Measurements from ENCODE around the gene ZNF624. TPM values are rescaled to one million over a fixed set of nuclear protein-coding genes. Genes with fewer than 3 reads are reported as not detected.
A peak's percentile ranks its signal among the peaks of the same experiment; 100 is the strongest.
"Not testable (repeated sequence)": the region's sequence is repeated elsewhere in the genome, so short reads cannot be mapped to it uniquely, and the experiment has no call there.

The ZNF624 gene
- 3.5 and 5.4 TPM in 2 replicates for total RNA-seq

DNA sequence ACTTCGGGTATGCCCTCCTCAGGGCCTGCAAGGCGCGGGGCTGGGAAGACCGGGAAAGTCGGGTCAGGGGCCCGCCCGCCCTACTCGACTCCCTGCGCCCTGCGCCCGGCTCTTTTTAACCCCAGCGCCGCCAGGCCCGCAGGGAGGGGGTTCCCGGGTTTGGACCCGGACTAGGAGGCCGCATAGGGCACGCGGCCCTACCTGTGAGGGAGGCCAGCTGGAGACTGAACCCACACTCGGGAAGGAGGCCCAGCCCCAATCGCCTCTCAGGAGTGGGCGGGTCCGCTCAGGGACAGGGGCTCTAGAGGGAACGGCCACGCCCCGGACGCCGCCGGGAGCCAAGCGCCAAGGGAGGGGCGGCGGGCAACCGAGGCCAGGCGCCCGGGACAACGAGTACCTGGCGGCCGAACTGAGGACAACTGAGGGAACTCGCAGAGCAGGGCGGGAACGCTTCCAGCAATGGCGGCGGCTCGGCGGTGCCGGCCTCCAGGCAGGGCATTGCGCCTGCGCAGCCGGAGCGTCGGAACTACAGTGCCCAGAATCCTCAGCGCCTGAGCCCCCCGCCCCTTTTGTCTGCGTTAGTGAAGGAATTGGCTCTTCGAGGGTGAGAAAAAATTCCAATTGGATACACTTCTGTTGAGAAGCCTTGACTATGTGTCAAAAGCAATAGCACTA lies at the start of gene ZNF624:
TSS of gene ZNF624 (minus strand) at position 484 of the 675 bp plus-strand sequence.
- DNase-seq (ENCODE audit: low read depth in 2 of 2): peak; percentile 94

DNA sequence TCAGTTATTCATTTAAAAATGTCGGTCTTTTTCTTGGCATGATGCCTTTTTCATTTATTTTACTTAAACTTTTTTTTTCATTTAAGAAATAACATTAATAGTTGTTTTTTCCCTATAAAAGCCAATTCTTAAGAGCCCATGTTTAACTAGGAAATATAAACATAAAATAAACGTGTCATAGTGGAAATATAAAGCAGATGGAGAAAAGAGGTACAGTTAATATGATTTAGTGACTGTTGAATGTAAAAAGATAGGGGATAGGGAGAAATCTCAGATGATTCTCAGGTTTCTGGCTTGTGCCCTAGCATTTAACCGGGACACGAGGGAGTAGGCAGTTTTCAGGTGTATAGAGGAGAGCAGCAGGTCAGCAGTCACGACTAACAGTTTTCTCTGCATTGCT lies 44.0 kb upstream of the ZNF624 start:
- not testable (repeated sequence) for DNase-seq (ENCODE audit: low read depth in 2 of 2)

DNA sequence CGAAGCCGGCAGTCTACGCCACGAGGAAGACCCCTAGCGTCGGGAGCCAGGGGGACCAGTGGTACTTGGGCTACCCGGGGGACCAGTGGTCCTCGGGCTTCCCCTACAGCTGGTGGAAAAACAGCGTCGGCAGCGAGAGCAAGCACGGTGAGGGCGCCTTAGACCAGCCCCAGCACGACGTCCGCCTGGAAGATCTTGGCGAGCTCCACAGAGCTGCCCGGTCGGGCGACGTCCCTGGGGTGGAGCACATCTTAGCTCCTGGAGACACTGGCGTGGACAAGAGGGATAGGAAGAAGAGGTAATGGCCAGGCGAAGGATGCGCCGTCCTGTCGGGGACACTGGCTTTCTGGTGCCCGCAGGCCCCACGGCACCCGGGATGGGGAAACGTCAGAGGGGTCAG lies 36.8 kb upstream of the ZNF624 start:
- not testable (repeated sequence) for DNase-seq (ENCODE audit: low read depth in 2 of 2)

DNA sequence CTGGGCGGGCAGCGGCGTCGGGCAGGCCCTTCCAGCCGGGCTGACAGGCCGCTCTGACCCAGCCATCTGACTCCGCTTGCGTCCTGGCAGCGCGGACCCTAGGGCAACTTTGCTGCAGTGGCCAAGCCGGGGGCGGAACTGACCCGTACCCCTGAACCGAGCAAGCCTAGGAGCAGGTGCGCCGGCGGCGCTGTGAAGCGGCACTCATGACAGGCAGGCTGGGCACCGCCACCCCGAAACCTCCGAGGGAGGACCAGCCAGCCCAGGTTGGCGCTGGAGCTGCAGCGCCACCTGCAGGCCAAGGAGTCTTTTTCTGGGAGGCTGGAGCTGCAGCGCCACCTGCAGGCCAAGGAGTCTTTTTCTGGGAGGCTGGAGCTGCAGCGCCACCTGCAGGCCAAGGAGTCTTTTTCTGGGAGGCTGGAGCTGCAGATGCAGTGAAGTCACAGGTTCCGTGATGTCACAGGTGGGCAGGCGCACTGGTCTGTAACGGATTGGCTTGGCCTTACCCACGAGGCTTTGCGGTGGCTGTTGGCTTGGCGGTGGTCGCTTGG lies 36.2 kb upstream of the ZNF624 start, which contains the start of gene CCDC144A:
TSS of gene CCDC144A (plus strand) at position 511 of the 551 bp plus-strand sequence. CDS start 160 bp downstream, outside the sequence.
- DNase-seq (ENCODE audit: low read depth in 2 of 2): peak; percentile 12 to 24

DNA sequence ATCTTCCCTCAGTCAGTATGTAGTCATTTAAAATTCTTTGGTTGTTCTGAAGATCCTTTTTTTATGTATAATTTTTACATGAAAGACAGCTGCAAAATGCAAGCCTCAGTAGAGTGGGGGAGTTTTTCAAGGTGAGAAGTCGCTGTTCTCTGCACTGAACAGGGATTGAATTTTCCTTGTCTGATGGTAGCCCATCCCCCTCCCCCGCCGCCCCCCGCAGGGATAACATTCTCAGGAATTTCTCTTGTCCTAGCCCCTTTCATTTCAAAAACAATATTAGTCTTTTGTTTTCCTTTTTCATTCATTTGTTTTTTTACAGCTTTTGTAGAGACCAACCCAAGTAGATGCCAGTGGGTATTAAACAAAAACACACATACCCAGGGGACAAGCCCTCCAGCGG lies 33.5 kb upstream of the ZNF624 start:
- not testable (repeated sequence) for DNase-seq (ENCODE audit: low read depth in 2 of 2)

DNA sequence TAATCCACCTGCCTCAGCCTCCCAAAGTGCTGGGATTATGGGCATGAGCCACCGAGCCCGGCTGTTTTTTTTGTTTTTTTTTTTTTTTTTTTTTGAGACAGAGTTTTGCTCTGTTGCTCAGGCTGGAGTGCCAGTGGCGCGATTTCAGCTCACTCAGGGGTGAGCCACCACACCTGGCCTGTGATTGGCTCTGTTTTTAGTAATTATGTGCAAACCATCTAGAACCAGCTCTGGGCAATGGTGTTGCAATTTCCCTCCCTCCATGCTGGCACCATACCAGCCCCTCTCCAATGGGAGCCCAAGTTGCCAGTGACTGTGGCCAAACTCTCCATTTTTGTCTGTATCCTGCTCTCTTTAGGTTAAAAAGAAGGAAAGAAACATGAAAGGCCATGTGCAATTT lies 32.4 kb upstream of the ZNF624 start:
- not testable (repeated sequence) for DNase-seq (ENCODE audit: low read depth in 2 of 2)

DNA sequence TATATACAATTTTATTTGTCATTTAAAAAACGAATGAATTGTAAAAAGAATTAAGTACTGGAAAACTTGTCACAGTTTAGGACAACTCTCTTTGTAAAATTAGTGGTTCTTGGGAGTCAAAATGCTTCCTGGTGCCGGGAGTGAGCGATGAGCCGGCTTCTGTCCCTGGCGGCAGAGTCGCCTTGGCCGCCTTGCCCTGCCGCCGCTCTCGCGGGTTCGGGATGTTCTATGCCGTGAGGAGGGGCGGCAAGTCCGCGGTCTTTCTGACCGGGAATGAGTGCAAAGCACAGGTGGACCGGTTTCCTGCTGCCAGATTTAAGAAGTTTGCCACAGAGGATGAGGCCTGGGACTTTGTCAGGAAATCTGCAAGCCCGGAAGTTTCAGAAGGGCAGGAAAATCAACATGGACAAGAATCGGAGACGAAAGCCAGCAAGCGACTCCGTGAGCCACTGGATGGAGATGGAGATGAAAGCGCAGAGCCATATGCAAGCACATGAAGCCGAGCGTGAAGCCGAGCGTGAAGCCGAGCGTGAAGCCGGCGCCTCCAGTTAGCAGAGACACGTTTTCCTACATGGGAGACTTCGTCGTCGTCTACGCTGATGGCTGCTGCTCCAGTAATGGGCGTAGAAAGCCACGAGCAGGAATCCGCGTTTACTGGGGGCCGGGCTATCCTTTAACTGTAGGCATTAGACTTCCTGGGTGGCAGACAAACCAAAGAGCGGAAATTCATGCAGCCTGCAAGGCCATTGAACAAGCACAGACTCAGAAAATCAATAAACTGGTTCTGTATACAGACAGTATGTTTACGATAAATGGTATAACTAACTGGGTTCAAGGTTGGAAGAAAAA lies 29.9 kb upstream of the ZNF624 start:
- not testable (repeated sequence) for DNase-seq (ENCODE audit: low read depth in 2 of 2)

DNA sequence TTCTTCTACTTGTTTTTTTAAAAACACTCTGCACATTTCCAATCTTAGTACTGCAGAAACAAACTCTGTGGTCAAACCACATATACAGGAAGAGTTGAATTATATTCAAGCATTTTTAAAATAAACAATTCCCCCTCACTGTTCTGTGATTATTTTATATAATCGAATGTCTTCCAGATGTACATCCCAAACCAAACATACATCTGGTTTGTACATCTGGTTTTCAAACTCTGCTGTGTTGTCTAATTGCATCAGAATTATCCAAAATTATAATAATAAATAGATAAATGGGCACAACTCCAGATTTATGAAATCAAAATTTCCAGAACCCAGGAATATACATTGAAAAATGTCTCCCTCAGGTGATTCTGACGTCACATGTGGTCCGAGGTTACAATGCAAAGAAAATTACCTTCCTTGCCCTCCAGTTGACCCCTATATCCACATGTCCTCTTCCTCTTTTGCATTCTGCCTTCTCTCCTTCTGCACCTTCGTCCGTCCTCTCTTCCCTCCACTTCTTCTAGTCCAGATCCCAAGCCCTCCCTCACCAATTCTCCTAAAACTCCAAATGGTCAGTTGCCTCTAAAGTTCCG lies 23.1 kb upstream of the ZNF624 start:
- DNase-seq (ENCODE audit: low read depth in 2 of 2): no peak

DNA sequence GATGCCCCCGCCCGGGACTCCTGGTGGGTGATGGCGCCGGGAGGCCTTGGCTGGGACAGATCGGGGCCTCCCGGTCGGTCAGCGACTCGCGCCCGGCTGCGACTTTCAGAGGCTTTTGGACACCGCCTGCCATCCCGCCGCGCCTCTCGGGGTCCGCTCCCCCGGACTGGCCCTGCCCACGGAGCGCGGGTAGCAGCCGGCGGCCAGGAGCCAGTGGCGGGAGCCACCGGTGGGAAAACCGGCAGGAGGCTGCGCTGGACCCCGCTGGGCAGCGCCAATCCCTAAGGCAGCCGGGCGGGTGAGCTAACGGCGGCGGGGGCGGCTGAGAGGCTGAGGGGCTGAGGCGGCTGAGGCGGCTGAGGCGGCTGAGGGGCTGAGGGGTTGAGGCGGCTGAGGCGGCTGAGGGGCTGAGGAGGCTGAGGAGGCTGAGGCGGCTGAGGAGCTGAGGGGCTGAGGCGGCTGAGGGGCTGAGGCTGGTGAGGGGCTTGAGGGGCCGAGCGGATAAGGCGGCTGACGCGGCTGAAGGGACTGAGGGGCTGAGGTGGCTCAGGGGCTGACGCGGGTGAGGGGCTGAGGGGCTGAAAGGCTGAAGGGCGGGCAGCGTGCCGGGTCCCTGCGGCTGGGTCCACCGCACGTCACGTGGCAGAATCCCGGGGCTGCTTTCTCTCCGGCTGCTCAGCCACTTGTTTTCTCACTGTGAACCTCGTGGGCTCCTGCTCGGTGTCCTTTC lies 13.4 kb upstream of the ZNF624 start:
- DNase-seq (ENCODE audit: low read depth in 2 of 2): peak in 1 of 2 donors; percentile 1

DNA sequence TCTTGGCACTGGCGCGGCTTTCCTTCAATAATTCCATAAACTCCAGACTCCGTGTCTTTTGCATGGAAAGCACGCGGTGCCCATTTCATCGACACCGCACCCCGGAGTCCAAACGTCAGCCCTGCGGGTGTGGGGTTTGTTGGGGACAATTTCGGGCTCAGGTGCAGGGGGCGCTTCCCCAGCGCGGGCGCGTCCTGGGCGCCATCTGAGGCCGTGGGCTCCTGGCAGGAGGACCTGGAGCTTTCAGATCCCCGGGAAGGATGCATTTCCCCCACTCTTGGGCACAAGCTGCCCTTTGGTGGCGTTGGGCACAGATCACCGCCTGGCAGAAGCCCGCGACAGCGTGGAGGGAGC lies 12.9 kb upstream of the ZNF624 start:
- not testable (repeated sequence) for DNase-seq (ENCODE audit: low read depth in 2 of 2)

DNA sequence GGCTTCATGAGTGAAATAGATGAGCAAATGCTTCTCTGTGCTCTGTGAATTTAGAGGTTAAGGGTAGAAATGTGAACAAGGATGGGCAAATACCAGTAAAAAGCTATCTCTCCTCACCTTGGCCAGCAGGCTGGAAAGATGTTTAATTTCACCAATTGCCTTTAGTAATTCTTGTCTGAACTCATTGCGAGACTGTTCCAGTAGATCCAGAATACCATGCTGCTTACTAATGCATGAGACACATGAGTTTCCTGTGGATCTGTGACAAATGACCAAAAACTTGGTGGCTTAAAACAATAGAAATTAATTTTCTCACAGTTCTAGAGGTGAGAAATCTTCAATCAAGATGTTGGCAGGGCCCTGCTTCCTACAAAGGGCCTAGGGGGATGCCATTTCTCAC lies 9.3 kb upstream of the ZNF624 start:
- peak in 1 of 2 donors; percentile 7 for DNase-seq (ENCODE audit: low read depth in 2 of 2)

DNA sequence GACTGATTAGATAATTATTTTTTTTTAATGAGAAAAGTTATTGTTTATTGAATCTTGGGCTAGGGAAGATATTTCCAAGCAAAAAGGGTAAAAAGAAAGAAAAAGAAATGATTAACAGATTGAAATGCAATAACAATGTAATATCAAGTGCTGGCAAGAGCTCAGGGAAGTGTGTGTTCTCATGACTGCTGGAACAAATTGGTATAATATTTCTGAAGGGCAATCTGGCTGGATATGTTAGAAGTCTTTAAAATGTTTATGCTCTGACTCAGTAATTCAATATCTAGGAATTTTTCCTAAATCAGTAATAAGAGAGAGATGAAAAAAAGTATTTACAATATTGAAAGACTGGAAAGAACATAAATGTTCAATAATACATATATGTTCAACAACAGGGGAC lies 7.6 kb upstream of the ZNF624 start:
- DNase-seq (ENCODE audit: low read depth in 2 of 2): no peak

DNA sequence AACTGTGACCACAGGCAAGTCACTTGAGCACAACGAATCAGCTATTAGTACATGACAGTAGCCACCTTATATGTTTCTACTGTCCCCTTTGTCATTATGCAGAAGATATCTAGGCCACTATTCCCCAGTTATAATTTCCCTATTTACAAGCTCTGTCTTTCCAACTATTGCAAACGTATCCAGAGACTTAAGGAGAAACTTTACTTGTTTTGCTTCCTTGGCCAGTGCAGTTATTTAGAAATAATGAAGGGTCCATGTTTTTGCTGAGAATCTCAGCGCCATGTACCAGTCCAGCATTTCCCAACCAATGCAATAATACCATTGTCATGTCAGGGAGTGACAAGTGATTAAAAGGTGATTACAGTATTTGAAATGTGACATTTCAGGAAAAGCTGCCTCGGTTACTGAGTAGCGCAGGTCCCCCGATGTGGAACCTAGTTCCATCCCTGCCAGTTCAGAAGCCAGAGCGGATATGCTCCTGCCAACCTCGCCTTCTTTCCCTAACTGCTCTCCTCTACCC lies 743 bp downstream of the ZNF624 start:
- peak in 1 of 2 donors; percentile 42 for DNase-seq (ENCODE audit: low read depth in 2 of 2)

DNA sequence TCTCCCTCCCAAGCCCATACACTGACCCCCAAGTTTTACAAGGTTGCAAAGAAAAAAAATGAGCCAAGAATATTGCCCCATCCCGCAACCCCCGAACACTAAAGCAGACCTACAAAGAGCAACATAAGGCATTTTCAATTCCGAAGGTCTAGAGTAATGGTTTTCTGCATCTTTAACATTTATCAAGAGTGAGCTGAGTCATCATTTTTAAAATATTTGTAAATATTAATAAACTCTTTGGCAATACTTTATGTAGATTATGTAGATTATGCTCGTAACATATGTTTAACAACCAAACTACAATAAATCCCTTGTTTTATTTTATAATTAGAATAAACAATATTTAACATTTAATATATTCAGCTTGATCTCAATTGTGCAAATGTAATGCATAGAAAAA lies 1.4 kb downstream of the ZNF624 start:
- DNase-seq (ENCODE audit: low read depth in 2 of 2): no peak

DNA sequence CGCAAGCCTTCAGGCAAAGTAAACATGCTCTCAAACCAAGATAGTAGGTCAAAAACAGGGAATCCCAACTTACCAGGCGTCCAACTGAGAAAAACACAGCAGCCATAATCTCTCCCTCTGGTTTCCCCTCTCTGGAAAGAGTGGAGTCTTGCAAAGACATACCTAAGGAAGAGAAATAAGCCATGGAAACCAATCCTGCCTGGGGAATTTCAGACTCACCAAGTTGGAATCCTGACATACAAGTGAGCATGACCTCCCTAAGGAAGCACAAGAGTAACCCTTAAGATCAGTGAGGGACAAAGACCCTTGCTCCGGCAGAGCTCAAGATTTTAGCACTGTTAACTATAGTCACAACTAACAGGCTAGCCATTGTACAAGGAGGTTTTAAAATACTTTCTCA lies 4.1 kb downstream of the ZNF624 start:
- no peak for DNase-seq (ENCODE audit: low read depth in 2 of 2)

DNA sequence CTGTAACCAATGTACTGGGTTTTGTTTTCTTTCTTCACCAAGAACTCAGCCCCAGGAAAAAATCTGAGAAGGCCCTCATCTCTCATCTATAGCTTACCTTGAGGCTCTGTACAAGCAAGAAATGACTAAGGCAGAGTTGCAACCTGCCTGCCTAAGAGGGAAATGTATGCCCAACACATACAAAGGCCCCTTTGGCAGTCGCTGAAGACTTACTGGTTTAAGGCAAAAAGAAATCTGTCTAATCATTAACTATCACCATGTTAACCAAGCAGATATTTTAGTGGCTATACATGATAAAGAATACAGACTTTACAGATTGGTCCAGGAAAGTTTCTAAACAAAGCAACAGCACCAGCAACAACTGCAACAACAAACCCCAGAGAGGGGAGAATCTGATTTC lies 14.2 kb downstream of the ZNF624 start:
- DNase-seq (ENCODE audit: low read depth in 2 of 2): no peak

DNA sequence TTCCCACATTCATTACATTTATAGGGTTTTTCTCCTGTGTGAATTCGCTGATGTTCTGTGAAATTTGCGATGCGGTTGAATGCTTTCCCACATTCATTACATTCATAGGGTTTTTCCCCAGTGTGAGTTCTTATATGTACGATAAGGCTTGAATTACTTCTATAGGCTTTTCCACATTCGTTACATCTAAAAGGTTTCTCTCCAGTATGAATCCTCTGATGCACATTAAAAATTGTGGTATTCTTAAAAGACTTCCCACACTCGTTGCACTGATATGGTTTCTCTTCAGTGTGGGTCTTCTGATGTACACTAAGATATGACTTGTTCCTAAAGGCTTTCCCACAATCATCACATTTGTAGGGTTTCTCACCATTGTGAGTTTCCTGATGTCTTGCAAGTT lies 30.4 kb downstream of the ZNF624 start:
- no peak for DNase-seq (ENCODE audit: low read depth in 2 of 2)

DNA sequence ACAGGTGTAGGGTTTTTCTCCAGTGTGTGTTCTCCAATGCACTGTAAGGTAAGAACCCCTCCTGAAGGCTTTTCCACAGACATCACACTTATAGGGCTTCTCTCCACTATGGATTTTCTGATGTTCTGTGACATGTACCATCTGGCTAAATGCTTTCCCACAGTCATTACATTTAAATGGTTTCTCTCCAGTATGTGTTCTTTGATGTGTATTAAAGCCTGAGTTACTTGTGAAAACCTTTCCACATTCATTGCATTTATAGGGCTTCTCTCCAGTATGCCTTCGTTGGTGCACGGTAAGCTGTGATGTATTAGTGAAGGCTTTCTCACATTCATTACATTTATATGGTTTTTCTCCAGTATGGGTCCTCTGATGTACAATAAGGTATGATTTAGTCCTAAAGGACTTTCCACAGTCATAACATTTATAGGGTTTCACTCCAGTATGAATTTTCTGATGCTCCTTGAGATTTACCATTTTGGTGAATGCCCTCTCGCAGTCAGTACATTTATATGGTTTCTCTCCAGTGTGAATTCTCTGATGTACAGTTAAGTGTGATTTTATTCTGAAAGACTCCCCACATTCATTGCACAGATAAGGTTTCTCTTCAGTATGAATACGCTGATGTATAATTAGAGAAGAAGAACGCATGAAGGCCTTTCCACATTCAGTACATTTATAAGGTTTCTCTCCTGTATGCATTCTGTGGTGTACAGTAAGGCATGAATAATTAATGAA lies 30.9 kb downstream of the ZNF624 start:
- no peak for DNase-seq (ENCODE audit: low read depth in 2 of 2)

DNA sequence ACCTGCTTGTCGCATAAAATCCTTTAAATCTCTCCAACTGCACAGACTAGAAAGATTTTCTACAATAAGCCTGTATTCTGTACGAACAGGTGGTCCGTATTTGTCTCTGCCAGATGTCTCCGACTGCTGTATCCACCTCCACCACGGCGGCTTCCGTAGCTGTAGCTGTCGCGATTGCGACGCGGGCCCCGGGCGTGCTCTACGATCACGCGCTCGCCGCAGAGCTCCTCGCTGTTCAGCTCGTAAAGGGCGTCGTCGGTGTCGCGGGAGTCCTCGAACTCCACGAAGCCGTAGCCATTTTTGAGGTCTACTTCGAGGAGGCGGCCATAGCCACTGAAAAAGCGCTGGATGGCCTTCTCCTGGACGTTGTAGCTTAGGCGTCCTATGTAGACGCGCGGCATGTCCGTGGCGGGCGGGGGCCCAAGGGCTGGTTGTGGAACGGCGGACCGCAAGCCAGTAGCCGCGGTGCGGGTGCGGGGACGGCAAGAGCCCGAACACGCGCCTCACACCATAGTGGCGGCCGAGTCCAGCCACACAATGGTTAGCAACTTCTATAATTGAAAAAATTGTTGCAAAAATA lies 36.1 kb downstream of the ZNF624 start:
- DNase-seq (ENCODE audit: low read depth in 2 of 2): peak in 1 of 2 donors; percentile 2

DNA sequence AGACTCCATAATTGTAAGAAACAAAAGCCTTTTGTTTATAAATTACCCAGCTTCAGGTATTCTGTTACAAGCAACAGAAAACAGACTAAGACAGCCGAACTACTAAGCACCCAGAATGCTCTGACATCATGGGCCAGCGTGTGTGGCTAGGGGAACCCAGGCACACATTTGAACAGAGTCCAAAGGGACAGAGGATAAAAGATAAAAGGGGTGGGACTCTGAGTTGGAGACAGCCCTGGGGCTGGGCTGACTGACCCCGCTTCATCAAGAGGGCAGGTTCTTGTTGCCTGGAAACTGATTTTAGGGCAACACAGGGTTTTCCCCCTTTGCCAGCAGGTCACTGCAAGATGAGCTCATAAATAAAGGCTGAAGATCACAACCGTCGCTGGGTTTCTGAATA lies 54.1 kb downstream of the ZNF624 start:
- DNase-seq (ENCODE audit: low read depth in 2 of 2): no peak
